ENCODE data around the gene EIF5.
A peak's percentile ranks its signal among the peaks of the same experiment; 100 is the strongest.

Gene EIF5

DNA sequence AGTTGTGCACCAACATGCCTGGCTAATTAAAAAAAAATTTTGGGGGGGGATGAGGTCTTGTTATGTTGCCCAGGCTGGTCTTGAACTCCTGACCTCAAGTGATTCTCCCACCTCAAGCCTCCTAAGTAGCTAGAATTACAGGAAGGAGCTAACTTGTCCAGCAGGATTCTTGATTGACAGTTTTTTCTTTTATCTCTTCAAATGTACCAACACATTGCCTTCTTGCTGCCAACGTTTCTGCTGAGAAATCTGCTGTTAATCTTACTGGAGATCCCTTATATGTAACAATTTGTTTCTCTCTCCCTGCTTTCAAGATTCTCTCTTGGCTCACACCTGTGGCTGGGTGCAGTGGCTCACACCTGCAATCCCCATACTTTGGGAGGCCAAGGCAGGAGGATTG is 28.7 kb downstream of the EIF5 start:
- DNase-seq, result no peak
- no peak overlapping the region for H2BK15ac ChIP-seq (replicated peaks; ENCODE audit: low read depth)
- no CpG with 5 or more reads among the region's 1 CpG for WGBS (ENCODE audit: extremely low coverage, insufficient coverage, low lambda C conversion rate)

DNA sequence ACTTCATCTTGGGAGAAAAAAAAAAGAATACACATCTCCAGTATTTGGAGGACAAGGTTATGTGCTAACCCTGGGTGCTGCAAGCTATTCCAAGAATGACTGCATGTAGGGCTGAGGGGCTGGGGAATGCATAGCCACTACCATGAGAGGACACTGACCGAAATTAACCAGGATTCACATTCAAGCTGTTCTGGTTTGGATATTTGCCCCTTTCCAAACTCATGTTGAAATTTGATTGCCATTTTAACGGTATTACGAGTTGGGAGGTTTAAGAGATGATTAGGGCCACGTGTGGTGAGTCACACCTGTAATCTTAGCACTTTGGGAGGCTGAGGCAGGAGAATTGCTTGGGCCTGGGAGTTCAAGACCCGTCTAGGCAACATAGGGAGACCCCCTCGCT is 32.7 kb downstream of the EIF5 start:
- no peaks in the 10 kb centered on the region for H3K79me1 ChIP-seq (ENCODE audit: low read length)
- DNase-seq, result no peak
- no peak overlapping the region for H2BK120ac ChIP-seq (ENCODE audit: low read depth, low read length)
- no peak overlapping the region for H3K27ac ChIP-seq (ENCODE audit: low read depth, low read length)
- no peak overlapping the region for H2BK15ac ChIP-seq (replicated peaks; ENCODE audit: low read depth)
- no peak overlapping the region for H3K4me2 ChIP-seq (ENCODE audit: low read length)
- no peaks in the 10 kb centered on the region for H3K4me1 ChIP-seq (ENCODE audit: control insufficient read depth, low read depth, low read length)
- WGBS (ENCODE audit: extremely low coverage, insufficient coverage, low lambda C conversion rate), result no CpG with 5 or more reads among the region's 6 CpGs
- H2BK5ac ChIP-seq (ENCODE audit: low read length), result no peak overlapping the region
- no peak overlapping the region for H3K18ac ChIP-seq (ENCODE audit: low read length)
- no peak overlapping the region for H3K4ac ChIP-seq (ENCODE audit: low read depth, low read length)
- no peak overlapping the region for H4K5ac ChIP-seq (ENCODE audit: low read length)
- H3K79me2 ChIP-seq (ENCODE audit: control insufficient read depth, insufficient read depth, low read length), result no peaks in the 10 kb centered on the region
- no peak overlapping the region for H2AK5ac ChIP-seq (ENCODE audit: low read length)
- no peak overlapping the region for H3K56ac ChIP-seq (ENCODE audit: low read length)
- no peak overlapping the region for H3K9ac ChIP-seq (ENCODE audit: low read length)
- no peak overlapping the region for H4K8ac ChIP-seq (ENCODE audit: low read depth, low read length)
- H3K23ac ChIP-seq (ENCODE audit: low read length), result no peak overlapping the region
- no peak overlapping the region for H3K4me3 ChIP-seq (ENCODE audit: low read length)
- H3K36me3 ChIP-seq (ENCODE audit: control insufficient read depth, insufficient read depth, low read length), result no peaks in the 10 kb centered on the region
- H3K27me3 ChIP-seq (ENCODE audit: insufficient read depth, low read length, poor library complexity), result no peaks in the 10 kb centered on the region

More for the DNA sequence above, 28.7 kb downstream of the EIF5 start:
- no peaks in the 10 kb centered on the region for H3K79me1 ChIP-seq (ENCODE audit: low read length)
- H3K4ac ChIP-seq (ENCODE audit: low read depth, low read length), result no peak overlapping the region
- no peak overlapping the region for H3K18ac ChIP-seq (ENCODE audit: low read length)
- H3K27me3 ChIP-seq (ENCODE audit: insufficient read depth, low read length, poor library complexity), result no peaks in the 10 kb centered on the region
- no peak overlapping the region for H3K27ac ChIP-seq (ENCODE audit: low read depth, low read length)
- no peak overlapping the region for H2AK5ac ChIP-seq (ENCODE audit: low read length)
- no peak overlapping the region for H3K4me2 ChIP-seq (ENCODE audit: low read length)
- no peak overlapping the region for H4K8ac ChIP-seq (ENCODE audit: low read depth, low read length)
- no peaks in the 10 kb centered on the region for H3K36me3 ChIP-seq (ENCODE audit: control insufficient read depth, insufficient read depth, low read length)
- no peak overlapping the region for H3K56ac ChIP-seq (ENCODE audit: low read length)
- H3K79me2 ChIP-seq (ENCODE audit: control insufficient read depth, insufficient read depth, low read length), result no peaks in the 10 kb centered on the region
- H3K9ac ChIP-seq (ENCODE audit: low read length), result no peak overlapping the region
- H4K5ac ChIP-seq (ENCODE audit: low read length), result no peak overlapping the region
- H2BK120ac ChIP-seq (ENCODE audit: low read depth, low read length), result no peak overlapping the region
- no peak overlapping the region for H3K23ac ChIP-seq (ENCODE audit: low read length)
- no peak overlapping the region for H3K4me3 ChIP-seq (ENCODE audit: low read length)
- H2BK5ac ChIP-seq (ENCODE audit: low read length), result no peak overlapping the region
- no peaks in the 10 kb centered on the region for H3K4me1 ChIP-seq (ENCODE audit: control insufficient read depth, low read depth, low read length)

- no peak overlapping the region for H3K56ac ChIP-seq (ENCODE audit: low read length)
These were observed 34.0 kb downstream of the EIF5 start for GRCh38 chr14:103367995-103368394.

DNA sequence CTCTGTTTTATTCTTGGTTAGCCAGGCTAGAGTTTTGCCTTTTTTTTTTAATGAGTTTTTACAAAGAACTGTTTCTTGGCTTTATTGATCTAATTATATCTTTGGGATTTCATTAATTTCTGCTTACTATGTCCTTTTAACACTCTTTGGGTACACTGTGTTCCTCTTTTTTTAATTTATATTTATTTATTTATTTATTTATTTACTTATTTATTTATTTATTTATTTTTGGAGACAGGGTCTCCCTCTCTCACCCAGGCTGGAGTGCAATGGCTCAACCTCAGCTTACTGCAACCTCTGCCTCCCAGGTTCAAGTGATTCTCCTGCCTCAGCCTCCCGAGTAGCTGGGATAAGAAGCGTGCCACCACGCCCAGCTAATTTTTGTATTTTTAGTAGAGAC is 36.0 kb downstream of the EIF5 start:
- Histone ChIP-seq H3K4me1 (ENCODE audit: control insufficient read depth, low read depth, low read length) (no peaks in the 10 kb centered on the region), H2BK15ac (replicated peaks; ENCODE audit: low read depth) (no peak overlapping the region), H3K4me2 (ENCODE audit: low read length) (no peak overlapping the region), H3K79me2 (ENCODE audit: control insufficient read depth, insufficient read depth, low read length) (no peaks in the 10 kb centered on the region), H2BK5ac (ENCODE audit: low read length) (no peak overlapping the region), H4K5ac (ENCODE audit: low read length) (no peak overlapping the region), H3K4me3 (ENCODE audit: low read length) (no peak overlapping the region), H3K27me3 (ENCODE audit: insufficient read depth, low read length, poor library complexity) (no peaks in the 10 kb centered on the region), H2BK120ac (ENCODE audit: low read depth, low read length) (no peak overlapping the region), H3K4ac (ENCODE audit: low read depth, low read length) (no peak overlapping the region), H3K27ac (ENCODE audit: low read depth, low read length) (no peak overlapping the region), H3K36me3 (ENCODE audit: control insufficient read depth, insufficient read depth, low read length) (no peaks in the 10 kb centered on the region), H3K56ac (ENCODE audit: low read length) (no peak overlapping the region), H3K18ac (ENCODE audit: low read length) (no peak overlapping the region), H3K79me1 (ENCODE audit: low read length) (no peaks in the 10 kb centered on the region), H4K8ac (ENCODE audit: low read depth, low read length) (no peak overlapping the region), H2AK5ac (ENCODE audit: low read length) (no peak overlapping the region), H3K23ac (ENCODE audit: low read length) (no peak overlapping the region), H3K9ac (ENCODE audit: low read length) (no peak overlapping the region)
- no CpG with 5 or more reads among the region's 3 CpGs for WGBS (ENCODE audit: extremely low coverage, insufficient coverage, low lambda C conversion rate)
- DNase-seq, result no peak

More at GRCh38 chr14:103367995-103368394, 34.0 kb downstream of the EIF5 start:
- Histone ChIP-seq H3K27me3 (ENCODE audit: insufficient read depth, low read length, poor library complexity) (no peaks in the 10 kb centered on the region), H3K9ac (ENCODE audit: low read length) (no peak overlapping the region), H4K5ac (ENCODE audit: low read length) (no peak overlapping the region), H3K4me1 (ENCODE audit: control insufficient read depth, low read depth, low read length) (no peaks in the 10 kb centered on the region), H3K79me2 (ENCODE audit: control insufficient read depth, insufficient read depth, low read length) (no peaks in the 10 kb centered on the region), H2BK120ac (ENCODE audit: low read depth, low read length) (no peak overlapping the region), H3K18ac (ENCODE audit: low read length) (no peak overlapping the region), H2AK5ac (ENCODE audit: low read length) (no peak overlapping the region), H2BK5ac (ENCODE audit: low read length) (no peak overlapping the region), H3K36me3 (ENCODE audit: control insufficient read depth, insufficient read depth, low read length) (no peaks in the 10 kb centered on the region), H2BK15ac (replicated peaks; ENCODE audit: low read depth) (no peak overlapping the region), H3K27ac (ENCODE audit: low read depth, low read length) (no peak overlapping the region), H4K8ac (ENCODE audit: low read depth, low read length) (no peak overlapping the region), H3K79me1 (ENCODE audit: low read length) (no peaks in the 10 kb centered on the region), H3K23ac (ENCODE audit: low read length) (no peak overlapping the region), H3K4me2 (ENCODE audit: low read length) (no peak overlapping the region), H3K4ac (ENCODE audit: low read depth, low read length) (no peak overlapping the region), H3K4me3 (ENCODE audit: low read length) (no peak overlapping the region)
- no CpG with 5 or more reads among the region's 4 CpGs for WGBS (ENCODE audit: extremely low coverage, insufficient coverage, low lambda C conversion rate)
- DNase-seq, result no peak

DNA sequence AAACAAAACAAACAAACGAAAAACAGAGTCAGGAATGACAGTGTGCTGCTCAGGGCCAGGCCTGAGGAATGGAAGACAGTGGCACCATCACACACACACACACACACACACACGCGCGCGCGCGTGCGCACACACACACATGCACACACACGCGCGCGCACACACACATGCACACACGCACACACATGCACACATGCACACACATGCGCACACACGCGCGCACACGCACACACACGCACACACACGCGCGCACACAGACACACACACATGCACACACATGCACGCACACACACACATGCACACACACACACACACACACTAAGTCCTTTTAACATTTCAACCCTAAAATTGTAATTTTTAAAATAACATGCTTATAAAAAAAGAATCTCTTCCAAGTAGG is 38.0 kb downstream of the EIF5 start:
- Histone ChIP-seq H3K79me2 (ENCODE audit: control insufficient read depth, insufficient read depth, low read length) (no peaks in the 10 kb centered on the region), H4K8ac (ENCODE audit: low read depth, low read length) (no peak overlapping the region), H2AK5ac (ENCODE audit: low read length) (no peak overlapping the region), H3K4me1 (ENCODE audit: control insufficient read depth, low read depth, low read length) (no peaks in the 10 kb centered on the region), H3K4me2 (ENCODE audit: low read length) (no peak overlapping the region), H2BK15ac (replicated peaks; ENCODE audit: low read depth) (no peak overlapping the region), H3K9ac (ENCODE audit: low read length) (no peak overlapping the region), H3K4ac (ENCODE audit: low read depth, low read length) (no peak overlapping the region), H3K27ac (ENCODE audit: low read depth, low read length) (no peak overlapping the region), H3K4me3 (ENCODE audit: low read length) (no peak overlapping the region), H3K18ac (ENCODE audit: low read length) (no peak overlapping the region), H3K23ac (ENCODE audit: low read length) (no peak overlapping the region), H4K5ac (ENCODE audit: low read length) (no peak overlapping the region), H2BK120ac (ENCODE audit: low read depth, low read length) (no peak overlapping the region), H2BK5ac (ENCODE audit: low read length) (no peak overlapping the region), H3K79me1 (ENCODE audit: low read length) (no peaks in the 10 kb centered on the region), H3K27me3 (ENCODE audit: insufficient read depth, low read length, poor library complexity) (no peaks in the 10 kb centered on the region), H3K56ac (ENCODE audit: low read length) (no peak overlapping the region), H3K36me3 (ENCODE audit: control insufficient read depth, insufficient read depth, low read length) (no peaks in the 10 kb centered on the region)
- DNase-seq, result no peak
- WGBS (ENCODE audit: extremely low coverage, insufficient coverage, low lambda C conversion rate), result no CpG with 5 or more reads among the region's 23 CpGs

DNA sequence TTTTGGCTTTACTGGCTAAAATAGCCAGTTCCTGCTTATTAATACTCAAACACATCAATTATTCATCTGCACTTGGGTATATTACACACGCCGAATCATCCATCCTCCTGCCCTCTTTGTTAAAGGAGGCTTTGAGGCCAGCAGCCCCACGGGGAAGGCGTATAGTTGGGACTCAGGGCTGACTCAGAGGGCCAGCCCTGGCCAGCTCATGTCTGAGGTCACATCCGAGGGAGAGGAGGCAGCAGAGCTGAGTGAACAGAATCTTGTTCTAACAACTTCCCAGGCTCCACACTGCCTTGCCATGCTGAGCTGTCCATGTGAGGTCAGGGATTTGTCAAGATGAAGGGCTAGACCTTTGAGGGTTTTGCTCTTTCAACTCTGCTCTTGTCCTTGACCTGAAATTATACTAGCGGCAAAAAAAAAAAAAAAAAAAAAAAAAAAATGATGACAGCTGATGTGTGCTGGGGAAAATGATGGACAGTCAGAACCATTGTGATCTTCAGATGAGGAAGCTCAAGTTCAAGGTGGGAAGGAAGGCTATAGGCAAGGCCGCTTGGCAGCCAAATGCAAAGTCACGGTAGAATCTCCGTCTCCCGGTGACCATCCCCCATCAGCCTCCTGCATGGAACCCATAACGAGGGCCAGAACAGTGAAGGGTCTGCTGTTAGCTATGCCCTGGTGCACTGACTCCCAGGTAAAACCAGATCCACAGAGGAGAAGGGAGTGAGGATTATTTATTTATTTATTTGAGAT is 38.7 kb downstream of the EIF5 start:
- H3K18ac ChIP-seq (ENCODE audit: low read length), result no peak overlapping the region
- H3K9ac ChIP-seq (ENCODE audit: low read length), result no peak overlapping the region
- H4K8ac ChIP-seq (ENCODE audit: low read depth, low read length), result no peak overlapping the region
- no peak overlapping the region for H2BK120ac ChIP-seq (ENCODE audit: low read depth, low read length)
- H2AK5ac ChIP-seq (ENCODE audit: low read length), result no peak overlapping the region
- H3K79me2 ChIP-seq (ENCODE audit: control insufficient read depth, insufficient read depth, low read length), result no peaks in the 10 kb centered on the region
- no CpG with 5 or more reads among the region's 11 CpGs for WGBS (ENCODE audit: extremely low coverage, insufficient coverage, low lambda C conversion rate)
- H3K56ac ChIP-seq (ENCODE audit: low read length), result no peak overlapping the region
- DNase-seq, result peak; percentile 73
- no peak overlapping the region for H3K4me3 ChIP-seq (ENCODE audit: low read length)
- no peak overlapping the region for H3K27ac ChIP-seq (ENCODE audit: low read depth, low read length)
- H4K5ac ChIP-seq (ENCODE audit: low read length), result no peak overlapping the region
- no peak overlapping the region for H3K4ac ChIP-seq (ENCODE audit: low read depth, low read length)
- H2BK5ac ChIP-seq (ENCODE audit: low read length), result no peak overlapping the region
- H3K23ac ChIP-seq (ENCODE audit: low read length), result no peak overlapping the region
- no peak overlapping the region for H3K4me2 ChIP-seq (ENCODE audit: low read length)
- H3K79me1 ChIP-seq (ENCODE audit: low read length), result no peaks in the 10 kb centered on the region
- H2BK15ac ChIP-seq (replicated peaks; ENCODE audit: low read depth), result no peak overlapping the region
- no peaks in the 10 kb centered on the region for H3K27me3 ChIP-seq (ENCODE audit: insufficient read depth, low read length, poor library complexity)
- H3K36me3 ChIP-seq (ENCODE audit: control insufficient read depth, insufficient read depth, low read length), result no peaks in the 10 kb centered on the region
- no peaks in the 10 kb centered on the region for H3K4me1 ChIP-seq (ENCODE audit: control insufficient read depth, low read depth, low read length)
